Measurements from ENCODE around the gene LILRA2.
"Not testable (repeated sequence)": the region's sequence is repeated elsewhere in the genome, so short reads cannot be mapped to it uniquely, and the experiment has no call there.

Gene LILRA2

GRCh38 chr19:54571715-54572615 is 1.6 kb upstream of the LILRA2 start:
- DNase-seq (ENCODE audit: low read depth, low spot score) = not testable (repeated sequence)

GRCh38 chr19:54572696-54573311 is 786 bp upstream of the LILRA2 start:
- no peak for DNase-seq (ENCODE audit: low read depth, low spot score)

- DNase-seq (ENCODE audit: low read depth, low spot score) = no peak
These were observed 461 bp downstream of the LILRA2 start for GRCh38 chr19:54574051-54574450.

GRCh38 chr19:54574527-54575056 is 1.0 kb downstream of the LILRA2 start:
- no peak for DNase-seq (ENCODE audit: low read depth, low spot score)

- DNase-seq (ENCODE audit: low read depth, low spot score) = not testable (repeated sequence)
These were observed 1.6 kb downstream of the LILRA2 start for GRCh38 chr19:54575205-54575604.

GRCh38 chr19:54576411-54576976 is 2.9 kb downstream of the LILRA2 start:
- no peak for DNase-seq (ENCODE audit: low read depth, low spot score)

- no peak for DNase-seq (ENCODE audit: low read depth, low spot score)
These were observed 3.7 kb downstream of the LILRA2 start for GRCh38 chr19:54577334-54577733.

GRCh38 chr19:54578268-54578667 is 4.7 kb downstream of the LILRA2 start:
- DNase-seq (ENCODE audit: low read depth, low spot score) = not testable (repeated sequence)

GRCh38 chr19:54586397-54586796 is 12.8 kb downstream of the LILRA2 start:
- no peak for DNase-seq (ENCODE audit: low read depth, low spot score)

GRCh38 chr19:54587026-54587425 is 13.4 kb downstream of the LILRA2 start:
- DNase-seq (ENCODE audit: low read depth, low spot score) = no peak

GRCh38 chr19:54593445-54593844 is 19.9 kb downstream of the LILRA2 start, which contains the start of gene LILRA1:
LILRA1 (plus strand) TSS chr19:54593632; CDS start chr19:54594245, 613 bp downstream.
- not testable (repeated sequence) for DNase-seq (ENCODE audit: low read depth, low spot score)

GRCh38 chr19:54593931-54594626 is 20.5 kb downstream of the LILRA2 start:
- not testable (repeated sequence) for DNase-seq (ENCODE audit: low read depth, low spot score)

- no peak for DNase-seq (ENCODE audit: low read depth, low spot score)
These were observed 21.1 kb downstream of the LILRA2 start for GRCh38 chr19:54594737-54595136.

- DNase-seq (ENCODE audit: low read depth, low spot score) = not testable (repeated sequence)
These were observed 22.3 kb downstream of the LILRA2 start for GRCh38 chr19:54595680-54596436.

GRCh38 chr19:54600212-54600611 is 26.6 kb downstream of the LILRA2 start:
- DNase-seq (ENCODE audit: low read depth, low spot score) = no peak

- DNase-seq (ENCODE audit: low read depth, low spot score) = no peak
These were observed 32.6 kb downstream of the LILRA2 start for GRCh38 chr19:54606230-54606629.

GRCh38 chr19:54606891-54607784 is 33.5 kb downstream of the LILRA2 start:
- no peak for DNase-seq (ENCODE audit: low read depth, low spot score)

GRCh38 chr19:54607785-54608150 is 34.2 kb downstream of the LILRA2 start:
- DNase-seq (ENCODE audit: low read depth, low spot score) = no peak

GRCh38 chr19:54608205-54608604 is 34.6 kb downstream of the LILRA2 start:
- no peak for DNase-seq (ENCODE audit: low read depth, low spot score)

GRCh38 chr19:54608792-54609191 is 35.2 kb downstream of the LILRA2 start:
- no peak for DNase-seq (ENCODE audit: low read depth, low spot score)

All from brain pericyte (primary cell).